ENCODE results near the gene SORCS3. TPM values are rescaled to one million over a fixed set of nuclear protein-coding genes. Genes with fewer than 3 reads are reported as not detected.

The SORCS3 gene
- total RNA-seq (2014; rRNA removed; shearing (Covaris generic)), result not detected in 2 replicates

GRCh38 chr10:104641187-104641936 is at the start of gene SORCS3:
SORCS3 (plus strand) TSS chr10:104641290.

